ENCODE data around the gene FOXP2.

Gene FOXP2

GRCh38 chr7:114660126-114660486 is 245.5 kb downstream of the FOXP2 start:
- no peak for DNase-seq

DNA sequence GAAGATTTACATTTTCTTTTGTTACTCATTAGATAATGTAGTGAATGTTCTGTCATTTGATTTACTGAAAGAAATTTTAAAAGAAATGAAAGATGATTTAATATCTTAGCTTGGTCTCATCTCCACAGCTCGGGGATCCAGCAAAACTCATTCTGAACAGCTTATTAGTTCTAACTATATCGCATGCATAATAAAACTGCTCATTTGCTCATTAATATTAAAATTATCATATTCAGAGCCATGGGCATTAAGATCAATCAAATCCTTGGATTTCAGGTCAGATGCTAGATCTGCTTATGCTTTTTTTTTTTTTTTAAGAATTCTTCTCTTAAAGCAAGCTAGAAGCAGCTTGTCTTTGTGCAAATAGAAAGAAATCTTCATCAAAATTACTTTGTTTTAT is 246.1 kb downstream of the FOXP2 start:
- DNase-seq, result no peak

DNA sequence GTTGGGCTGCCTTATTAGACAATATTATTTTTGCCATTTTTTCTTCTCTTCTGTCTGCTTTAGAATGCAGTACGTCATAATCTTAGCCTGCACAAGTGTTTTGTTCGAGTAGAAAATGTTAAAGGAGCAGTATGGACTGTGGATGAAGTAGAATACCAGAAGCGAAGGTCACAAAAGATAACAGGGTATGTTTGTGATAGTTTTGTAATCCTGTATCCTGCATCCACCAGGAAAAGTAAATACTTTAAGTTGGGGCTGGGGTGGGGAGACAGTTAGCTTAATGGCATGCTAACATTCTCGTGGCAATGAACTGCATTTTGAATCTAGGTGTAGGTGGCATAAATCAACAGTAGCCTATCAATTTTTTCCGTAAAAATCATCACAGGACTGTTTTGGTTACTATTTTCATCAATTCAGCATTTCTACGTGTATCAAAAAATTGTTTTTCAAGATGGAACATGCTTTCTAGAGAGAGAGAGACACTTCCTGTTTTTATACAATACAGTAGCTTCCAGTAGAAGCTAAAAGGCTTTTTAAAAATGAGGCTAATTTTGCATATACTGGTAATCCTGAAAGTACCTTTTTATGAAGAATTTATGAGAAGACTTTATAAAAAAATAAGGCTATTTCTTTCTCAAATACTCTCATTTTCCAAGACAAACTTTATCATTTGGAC is 247.5 kb downstream of the FOXP2 start:
- no peak for DNase-seq

GRCh38 chr7:114663502-114663901 is 248.9 kb downstream of the FOXP2 start:
- peak; percentile 18 for DNase-seq

GRCh38 chr7:114670676-114671075 is 256.1 kb downstream of the FOXP2 start:
- DNase-seq, result no peak

DNA sequence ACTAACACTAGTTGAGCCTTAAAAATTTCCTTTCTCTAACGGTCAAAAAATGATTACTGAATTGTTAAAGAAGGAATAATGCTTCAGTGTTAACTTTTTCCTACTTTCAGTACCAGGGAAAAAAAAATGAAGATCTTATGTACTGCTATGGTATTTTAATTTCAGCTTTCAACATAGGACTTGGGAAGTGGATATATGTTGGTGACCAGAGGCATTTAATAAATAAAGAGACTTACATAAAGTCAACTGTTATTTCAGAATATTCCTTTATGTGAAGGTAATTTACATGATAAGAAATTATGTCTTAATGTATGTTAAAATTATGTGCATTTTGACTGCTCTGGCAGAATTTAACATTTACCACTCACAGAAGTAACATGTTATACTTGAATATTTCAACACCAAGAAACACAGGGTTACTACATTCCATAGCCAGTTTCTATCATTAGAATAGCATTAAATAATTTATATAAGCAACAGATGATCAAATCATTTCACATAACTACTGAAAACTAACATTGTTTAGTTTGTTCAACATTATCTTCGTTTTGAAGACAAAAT is 257.0 kb downstream of the FOXP2 start:
- DNase-seq, result no peak

DNA sequence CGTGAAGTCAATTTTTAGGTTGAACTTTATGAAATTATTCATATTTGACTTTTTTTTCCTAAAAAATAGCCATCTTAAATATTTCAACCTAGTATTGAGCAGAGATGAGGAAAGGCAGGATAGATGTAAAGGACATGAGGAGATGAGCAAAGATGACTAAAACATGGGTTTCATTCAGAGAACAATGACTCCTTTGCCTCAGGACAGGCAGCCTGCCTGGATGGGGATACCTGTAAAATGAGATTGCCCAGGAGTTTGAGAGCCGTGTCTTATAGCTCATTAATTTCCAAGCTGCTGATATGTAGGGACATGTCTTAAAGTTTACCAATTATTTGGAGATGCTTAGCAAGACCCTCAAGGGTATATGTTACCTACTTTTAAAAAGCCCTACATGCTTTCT is 263.5 kb downstream of the FOXP2 start:
- DNase-seq, result no peak

- no peak for DNase-seq
These were observed 272.6 kb downstream of the FOXP2 start for GRCh38 chr7:114687238-114687637.

GRCh38 chr7:114688443-114689055 is 273.9 kb downstream of the FOXP2 start:
- DNase-seq, result no peak

GRCh38 chr7:114689406-114689805 is 274.8 kb downstream of the FOXP2 start:
- DNase-seq, result no peak

GRCh38 chr7:114691605-114692004 is 277.0 kb downstream of the FOXP2 start:
- DNase-seq, result no peak

DNA sequence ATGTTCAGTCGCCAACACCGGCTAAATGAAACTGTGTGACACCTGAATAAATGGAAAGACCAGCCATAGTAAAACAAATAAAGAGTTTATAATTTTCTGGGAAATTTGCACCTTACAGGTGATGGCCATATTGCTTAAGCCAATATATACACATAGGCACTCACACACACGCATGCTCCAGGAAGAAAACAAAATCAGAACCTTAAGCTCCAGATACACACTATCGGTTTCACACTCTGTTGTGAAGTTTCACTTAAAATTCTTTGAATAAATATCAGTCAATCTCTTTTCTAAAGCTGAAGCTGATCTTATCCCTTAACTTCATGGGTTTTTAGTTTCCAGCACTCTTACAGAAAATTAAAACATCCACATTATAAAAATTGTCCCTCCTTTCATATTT is 280.6 kb downstream of the FOXP2 start:
- no peak for DNase-seq

GRCh38 chr7:114700247-114700928 is 285.8 kb downstream of the FOXP2 start:
- DNase-seq, result no peak

- no peak for DNase-seq
These were observed 289.1 kb downstream of the FOXP2 start for GRCh38 chr7:114703677-114704076.

DNA sequence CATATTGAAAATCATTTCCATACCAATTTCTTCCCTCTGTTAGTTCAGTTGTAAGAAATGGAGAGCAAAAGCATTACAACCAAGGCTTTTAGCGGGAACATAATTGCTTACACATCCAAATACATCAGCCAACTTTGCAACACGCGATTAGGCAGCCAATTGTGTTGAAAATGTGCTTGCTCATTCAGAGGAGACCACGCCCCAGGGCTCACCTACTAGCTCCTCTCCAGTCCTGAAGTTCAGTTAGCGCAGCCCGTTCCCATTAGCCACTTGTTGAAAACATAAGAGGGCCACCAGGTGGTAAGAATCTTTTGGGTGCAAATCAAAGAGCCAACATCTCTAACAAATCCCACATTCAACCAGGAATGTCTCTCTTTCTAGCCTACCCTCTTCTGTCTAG is 294.0 kb downstream of the FOXP2 start:
- no peak for DNase-seq

DNA sequence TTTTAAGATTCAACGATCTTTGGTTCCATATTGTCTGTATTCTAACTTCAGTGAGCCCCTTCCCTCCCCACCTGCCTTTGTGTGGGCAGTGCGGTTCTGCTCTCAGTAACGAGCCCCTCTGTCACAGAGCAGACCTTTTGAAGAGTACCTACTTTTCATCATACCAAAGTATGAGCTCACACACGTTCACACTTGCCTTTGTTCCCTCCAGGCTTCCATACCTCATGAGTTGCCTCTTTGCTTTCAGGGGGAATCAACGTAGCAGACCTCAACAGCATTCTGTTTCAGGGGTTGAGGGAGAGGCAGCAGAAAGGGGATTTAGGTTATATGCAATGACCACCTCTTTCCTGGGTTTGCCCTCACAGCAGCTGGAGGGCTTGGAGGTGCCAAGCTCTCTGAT is 295.9 kb downstream of the FOXP2 start:
- no peak for DNase-seq

- no peak for DNase-seq
These were observed 296.6 kb downstream of the FOXP2 start for GRCh38 chr7:114711241-114711640.

DNA sequence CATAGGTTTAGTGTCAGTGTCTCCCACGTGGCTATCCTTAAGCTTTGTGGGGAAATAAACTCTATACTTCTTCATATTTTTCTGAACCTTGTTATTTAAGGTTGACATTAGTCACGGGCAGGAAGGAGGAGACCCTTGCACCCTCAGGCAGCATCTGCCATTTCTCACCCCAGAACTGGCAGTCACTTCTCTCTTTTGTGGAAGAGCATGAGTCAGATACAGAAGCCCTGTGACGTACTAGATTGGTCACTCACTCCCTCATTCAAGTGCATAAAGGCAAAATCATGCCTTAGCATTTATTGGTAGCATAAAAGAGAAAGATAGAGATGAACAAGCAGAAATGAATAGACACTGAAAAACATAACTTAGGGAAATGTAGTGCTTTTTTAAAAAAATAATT is 301.3 kb downstream of the FOXP2 start:
- peak; percentile 51 for DNase-seq

DNA sequence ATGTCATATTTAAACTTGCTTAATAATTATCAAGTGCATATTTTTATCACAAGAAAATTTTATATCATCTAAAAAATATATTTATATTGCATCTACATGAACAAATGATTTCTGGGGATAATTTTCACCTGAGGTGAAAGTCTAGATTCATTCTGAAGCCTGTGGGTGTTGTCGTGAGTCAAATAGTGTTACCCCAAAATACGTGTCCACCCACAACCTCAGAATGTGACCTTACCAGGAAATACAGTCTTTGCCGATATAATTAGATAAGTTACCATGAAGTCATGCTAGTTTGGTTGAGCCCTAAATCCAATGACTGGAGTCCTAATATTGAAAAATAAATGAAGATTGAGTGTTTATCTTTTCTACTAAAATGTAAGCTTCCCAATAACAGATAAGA is 304.2 kb downstream of the FOXP2 start:
- peak; percentile 63 for DNase-seq

GRCh38 chr7:114720725-114721124 is 306.1 kb downstream of the FOXP2 start:
- no peak for DNase-seq

DNA sequence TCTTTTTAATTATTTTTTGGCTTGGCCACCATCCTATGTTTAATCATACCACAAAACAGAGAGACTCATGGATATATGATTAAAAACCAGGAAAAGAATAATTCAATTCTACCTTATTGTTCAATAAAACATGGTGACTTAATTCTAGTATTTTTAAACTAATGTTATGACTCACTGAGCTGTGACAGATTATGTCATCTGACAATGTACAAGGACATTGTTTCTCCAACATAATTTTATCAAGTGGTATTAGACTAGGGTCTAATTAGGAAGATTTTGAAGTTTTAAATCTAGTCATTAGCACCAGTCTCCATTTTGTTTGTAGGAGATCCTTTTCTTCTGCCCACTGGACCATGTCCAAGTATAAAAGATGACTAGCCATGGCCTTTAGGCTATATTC is 307.9 kb downstream of the FOXP2 start:
- no peak for DNase-seq

- DNase-seq, result no peak
These were observed 308.7 kb downstream of the FOXP2 start for GRCh38 chr7:114723308-114723707.

DNA sequence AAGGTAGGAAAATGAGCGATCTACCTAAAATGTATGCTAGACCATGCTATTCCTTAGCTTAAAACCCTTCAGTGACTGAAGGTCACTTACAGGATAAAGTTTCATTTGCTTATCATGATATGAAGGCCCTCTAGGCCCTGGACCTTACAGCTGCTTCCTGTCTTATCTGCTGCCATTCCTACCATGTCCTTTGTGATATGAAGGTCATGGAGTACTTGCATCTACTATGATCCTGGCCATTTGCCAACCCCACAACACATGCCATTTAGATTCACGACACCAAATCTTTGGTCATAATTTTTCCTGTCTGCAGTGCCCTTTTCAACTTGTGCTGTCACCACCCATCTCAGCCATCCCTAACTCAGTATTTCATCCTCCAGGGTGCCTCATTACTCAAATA is 325.5 kb downstream of the FOXP2 start:
- no peak for DNase-seq

GRCh38 chr7:114740941-114741340 is 326.3 kb downstream of the FOXP2 start:
- DNase-seq, result no peak
